ENCODE results near the gene BUB1B.

Gene BUB1B

DNA sequence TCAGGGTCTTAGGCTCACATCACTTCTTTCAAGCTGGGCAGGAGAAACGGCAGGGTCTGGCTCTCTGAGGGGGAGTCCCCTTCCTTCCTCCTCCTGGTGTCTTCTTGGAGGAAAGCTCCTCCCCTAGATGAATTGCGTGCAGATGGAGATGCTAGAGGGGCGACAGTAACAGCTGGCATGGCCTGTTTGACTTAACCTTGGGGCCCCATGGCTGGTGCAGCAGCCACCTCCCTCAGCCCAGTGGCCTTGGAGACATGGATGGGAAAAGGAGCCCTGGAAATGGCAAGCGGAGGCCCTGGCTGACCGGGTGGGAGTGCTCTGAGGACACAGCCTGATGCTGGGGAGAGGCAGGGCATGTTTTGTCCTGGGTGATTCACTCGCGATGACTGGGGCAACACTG lies 98.2 kb downstream of the BUB1B start:
- no peak for DNase-seq (ENCODE audit: low read depth)
- TF ChIP-seq, protein P1, sequence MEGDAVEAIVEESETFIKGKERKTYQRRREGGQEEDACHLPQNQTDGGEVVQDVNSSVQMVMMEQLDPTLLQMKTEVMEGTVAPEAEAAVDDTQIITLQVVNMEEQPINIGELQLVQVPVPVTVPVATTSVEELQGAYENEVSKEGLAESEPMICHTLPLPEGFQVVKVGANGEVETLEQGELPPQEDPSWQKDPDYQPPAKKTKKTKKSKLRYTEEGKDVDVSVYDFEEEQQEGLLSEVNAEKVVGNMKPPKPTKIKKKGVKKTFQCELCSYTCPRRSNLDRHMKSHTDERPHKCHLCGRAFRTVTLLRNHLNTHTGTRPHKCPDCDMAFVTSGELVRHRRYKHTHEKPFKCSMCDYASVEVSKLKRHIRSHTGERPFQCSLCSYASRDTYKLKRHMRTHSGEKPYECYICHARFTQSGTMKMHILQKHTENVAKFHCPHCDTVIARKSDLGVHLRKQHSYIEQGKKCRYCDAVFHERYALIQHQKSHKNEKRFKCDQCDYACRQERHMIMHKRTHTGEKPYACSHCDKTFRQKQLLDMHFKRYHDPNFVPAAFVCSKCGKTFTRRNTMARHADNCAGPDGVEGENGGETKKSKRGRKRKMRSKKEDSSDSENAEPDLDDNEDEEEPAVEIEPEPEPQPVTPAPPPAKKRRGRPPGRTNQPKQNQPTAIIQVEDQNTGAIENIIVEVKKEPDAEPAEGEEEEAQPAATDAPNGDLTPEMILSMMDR (IDR thresholded peaks at IDR 0.05; ENCODE audit: low read depth, low read length), result no peak
- TF ChIP-seq MYC (IDR thresholded peaks at IDR 0.05; ENCODE audit: low read depth, low read length), result no peak
- TF ChIP-seq, protein P2, sequence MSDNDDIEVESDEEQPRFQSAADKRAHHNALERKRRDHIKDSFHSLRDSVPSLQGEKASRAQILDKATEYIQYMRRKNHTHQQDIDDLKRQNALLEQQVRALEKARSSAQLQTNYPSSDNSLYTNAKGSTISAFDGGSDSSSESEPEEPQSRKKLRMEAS (IDR thresholded peaks at IDR 0.05; ENCODE audit: low read depth, low read length), result no peak
- no peak for TF ChIP-seq POLR2A (IDR thresholded peaks at IDR 0.05; ENCODE audit: extremely low read depth, insufficient read length)

GRCh38 chr15:40263024-40263754 lies 102.3 kb downstream of the BUB1B start:
- DNase-seq (ENCODE audit: low read depth), result no peak
- H3K4me3 ChIP-seq (ENCODE audit: low read depth, low read length), result no peak overlapping the region
- TF ChIP-seq, protein P2 (IDR thresholded peaks at IDR 0.05; ENCODE audit: low read depth, low read length), result no peak
- TF ChIP-seq POLR2A (IDR thresholded peaks at IDR 0.05; ENCODE audit: extremely low read depth, insufficient read length) (no peak), MYC (IDR thresholded peaks at IDR 0.05; ENCODE audit: low read depth, low read length) (no peak)

More for the DNA sequence above, 98.2 kb downstream of the BUB1B start:
- H3K4me3 ChIP-seq (ENCODE audit: low read depth, low read length), result no peak overlapping the region

DNA sequence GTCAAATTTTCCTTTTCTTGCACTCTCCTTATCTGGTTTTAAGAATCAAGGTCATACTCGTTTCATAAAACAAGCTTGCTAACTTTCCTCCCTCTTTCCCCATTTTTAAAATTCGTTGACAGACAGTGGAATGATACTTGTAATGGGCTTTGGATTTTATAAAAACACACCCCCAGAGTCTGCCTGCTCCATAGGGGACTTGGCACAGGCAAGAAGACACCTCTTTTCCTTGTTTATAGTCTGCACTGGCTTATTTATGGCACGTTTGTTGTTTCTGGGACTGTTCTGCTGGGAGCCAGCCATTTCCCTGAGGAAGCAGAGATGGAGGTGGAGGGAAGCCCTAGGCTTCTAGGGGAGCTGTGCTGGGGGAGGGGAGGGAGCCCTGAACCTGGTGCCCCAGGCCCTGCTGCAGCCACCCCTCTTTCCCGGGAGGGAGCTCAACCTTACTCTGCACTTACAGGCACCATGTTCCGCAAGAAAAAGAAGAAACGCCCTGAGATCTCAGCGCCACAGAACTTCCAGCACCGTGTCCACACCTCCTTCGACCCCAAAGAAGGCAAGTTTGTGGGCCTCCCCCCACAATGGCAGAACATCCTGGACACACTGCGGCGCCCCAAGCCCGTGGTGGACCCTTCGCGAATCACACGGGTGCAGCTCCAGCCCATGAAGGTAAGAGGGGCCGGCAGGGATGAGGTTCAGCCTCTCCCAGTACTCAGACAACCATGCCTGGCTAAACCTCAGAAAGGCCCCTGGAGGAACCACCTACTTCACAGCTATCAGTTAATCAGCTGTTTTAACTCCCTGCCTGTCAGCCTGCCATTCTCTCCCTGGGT lies 103.7 kb downstream of the BUB1B start:
- no peak for DNase-seq (ENCODE audit: low read depth)
- TF ChIP-seq MYC (IDR thresholded peaks at IDR 0.05; ENCODE audit: low read depth, low read length) (no peak), POLR2A (IDR thresholded peaks at IDR 0.05; ENCODE audit: extremely low read depth, insufficient read length) (no peak)
- TF ChIP-seq, protein P2 (IDR thresholded peaks at IDR 0.05; ENCODE audit: low read depth, low read length), result no peak
- TF ChIP-seq, protein P1 (IDR thresholded peaks at IDR 0.05; ENCODE audit: low read depth, low read length), result no peak
- no peak overlapping the region for H3K4me3 ChIP-seq (ENCODE audit: low read depth, low read length)

GRCh38 chr15:40265355-40265754 lies 104.5 kb downstream of the BUB1B start:
- TF ChIP-seq, protein P2 (IDR thresholded peaks at IDR 0.05; ENCODE audit: low read depth, low read length), result no peak
- TF ChIP-seq MYC (IDR thresholded peaks at IDR 0.05; ENCODE audit: low read depth, low read length) (no peak), POLR2A (IDR thresholded peaks at IDR 0.05; ENCODE audit: extremely low read depth, insufficient read length) (no peak)
- TF ChIP-seq, protein P1 (IDR thresholded peaks at IDR 0.05; ENCODE audit: low read depth, low read length), result no peak
- H3K4me3 ChIP-seq (ENCODE audit: low read depth, low read length), result no peak overlapping the region
- DNase-seq (ENCODE audit: low read depth), result no peak

DNA sequence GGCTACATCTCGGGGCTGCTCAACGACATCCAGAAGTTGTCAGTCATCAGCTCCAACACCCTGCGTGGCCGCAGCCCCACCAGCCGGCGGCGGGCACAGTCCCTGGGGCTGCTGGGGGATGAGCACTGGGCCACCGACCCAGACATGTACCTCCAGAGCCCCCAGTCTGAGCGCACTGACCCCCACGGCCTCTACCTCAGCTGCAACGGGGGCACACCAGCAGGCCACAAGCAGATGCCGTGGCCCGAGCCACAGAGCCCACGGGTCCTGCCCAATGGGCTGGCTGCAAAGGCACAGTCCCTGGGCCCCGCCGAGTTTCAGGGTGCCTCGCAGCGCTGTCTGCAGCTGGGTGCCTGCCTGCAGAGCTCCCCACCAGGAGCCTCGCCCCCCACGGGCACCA lies 105.0 kb downstream of the BUB1B start:
- no peak for DNase-seq (ENCODE audit: low read depth)
- no peak overlapping the region for H3K4me3 ChIP-seq (ENCODE audit: low read depth, low read length)
- no peak for TF ChIP-seq MYC (IDR thresholded peaks at IDR 0.05; ENCODE audit: low read depth, low read length)
- TF ChIP-seq POLR2A (IDR thresholded peaks at IDR 0.05; ENCODE audit: extremely low read depth, insufficient read length), result no peak
- TF ChIP-seq, protein P1 (IDR thresholded peaks at IDR 0.05; ENCODE audit: low read depth, low read length), result no peak

GRCh38 chr15:40266828-40267304 lies 106.0 kb downstream of the BUB1B start:
- DNase-seq (ENCODE audit: low read depth), result peak; percentile 41

More at GRCh38 chr15:40266828-40267304, 106.0 kb downstream of the BUB1B start:
- no peak overlapping the region for H3K4me3 ChIP-seq (ENCODE audit: low read depth, low read length)
- TF ChIP-seq POLR2A (IDR thresholded peaks at IDR 0.05; ENCODE audit: extremely low read depth, insufficient read length), result no peak
- TF ChIP-seq, protein P2 (IDR thresholded peaks at IDR 0.05; ENCODE audit: low read depth, low read length), result no peak
- TF ChIP-seq, protein P1 (IDR thresholded peaks at IDR 0.05; ENCODE audit: low read depth, low read length), result no peak
- no peak for TF ChIP-seq MYC (IDR thresholded peaks at IDR 0.05; ENCODE audit: low read depth, low read length)

All from NB4 (cell line).